Activated T-cell treated with anti-CD3 and anti-CD28 coated beads for 1 hour (primary cell): ENCODE results near the gene FGFBP2.
"Not testable (repeated sequence)": the region's sequence is repeated elsewhere in the genome, so short reads cannot be mapped to it uniquely, and the experiment has no call there.

Experiments used
- DNase-seq: peaks from one replicate; pipeline ENCODE4 v3.0.0-alpha.2; 2020; ENCODE audit warnings: low read depth

The FGFBP2 gene

DNA sequence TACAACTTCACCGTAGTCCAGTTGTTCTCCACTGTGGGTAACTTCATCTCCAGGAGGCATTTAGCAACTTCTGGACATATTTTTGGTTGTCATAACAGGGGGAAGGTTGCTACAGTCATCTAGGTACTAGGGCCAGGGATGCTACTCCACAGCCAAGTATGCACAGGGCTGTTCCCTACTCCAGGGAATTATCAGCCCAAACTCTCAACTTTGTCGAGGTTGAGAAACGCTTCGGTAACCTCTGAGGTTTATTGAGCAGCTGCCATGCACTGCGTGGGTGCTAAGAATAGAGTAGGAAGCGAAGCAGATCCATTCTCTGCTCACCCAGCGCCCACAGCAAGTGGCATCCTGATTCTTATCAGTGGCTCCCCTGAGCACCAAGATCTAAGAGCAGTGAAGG lies 32.7 kb downstream of the FGFBP2 start:
- no peak for DNase-seq

DNA sequence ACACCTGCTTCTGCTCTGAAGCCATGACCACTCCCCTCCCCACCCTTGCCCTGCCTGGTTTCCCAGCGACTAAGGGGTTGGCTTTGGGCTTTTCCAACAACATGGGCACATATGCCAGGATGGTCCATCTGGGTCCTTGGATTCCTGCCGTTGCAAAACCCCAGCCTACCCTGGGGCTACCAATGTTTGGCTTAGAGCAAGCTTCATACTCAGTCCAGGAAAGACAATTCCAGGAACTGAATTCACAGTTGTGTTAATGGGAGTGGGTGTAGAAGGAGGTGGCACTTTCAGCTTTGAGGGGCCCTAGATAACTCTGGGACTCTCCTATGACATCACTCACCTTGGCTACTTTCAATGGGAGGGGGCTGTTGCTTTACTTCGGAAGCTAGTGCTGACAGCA lies 33.4 kb downstream of the FGFBP2 start:
- DNase-seq: no peak

DNA sequence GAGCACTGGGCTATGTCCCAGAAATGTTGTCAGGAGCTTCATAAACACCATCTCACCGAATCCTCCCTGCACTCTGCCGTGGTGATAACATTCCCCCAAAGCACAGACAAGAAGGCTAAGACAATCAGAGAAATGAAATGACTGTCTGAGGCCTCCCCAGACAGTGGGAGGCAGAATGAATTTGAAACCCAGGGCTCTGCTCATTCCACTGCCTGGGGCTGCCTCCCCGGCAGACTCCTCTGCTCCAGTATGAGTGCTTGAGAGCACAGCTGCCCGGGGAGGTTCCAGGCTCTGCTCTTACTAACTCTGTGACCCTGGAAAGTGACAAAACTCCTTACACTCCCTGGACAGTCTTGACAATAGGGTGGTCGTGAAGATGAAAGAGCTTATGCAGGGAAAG lies 34.1 kb downstream of the FGFBP2 start:
- no peak for DNase-seq

DNA sequence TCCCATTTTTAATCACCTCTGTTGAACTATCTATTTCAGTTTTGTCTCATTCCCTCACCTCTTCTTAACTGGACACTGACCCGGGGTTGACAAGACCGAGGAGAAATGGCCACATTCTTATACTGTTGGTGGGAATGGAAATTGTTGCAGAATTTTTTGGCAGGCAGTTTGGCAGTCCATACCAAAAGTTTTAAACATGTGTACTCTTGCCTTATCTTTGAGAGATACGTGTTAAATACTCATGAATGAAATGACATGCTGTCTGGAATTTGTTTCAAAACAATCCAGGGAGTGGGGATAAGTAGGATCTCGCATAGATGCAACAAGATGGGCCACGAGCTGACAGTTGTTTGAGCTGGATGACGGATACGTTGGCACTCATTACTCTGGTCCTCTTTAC lies 36.5 kb downstream of the FGFBP2 start:
- no peak for DNase-seq

DNA sequence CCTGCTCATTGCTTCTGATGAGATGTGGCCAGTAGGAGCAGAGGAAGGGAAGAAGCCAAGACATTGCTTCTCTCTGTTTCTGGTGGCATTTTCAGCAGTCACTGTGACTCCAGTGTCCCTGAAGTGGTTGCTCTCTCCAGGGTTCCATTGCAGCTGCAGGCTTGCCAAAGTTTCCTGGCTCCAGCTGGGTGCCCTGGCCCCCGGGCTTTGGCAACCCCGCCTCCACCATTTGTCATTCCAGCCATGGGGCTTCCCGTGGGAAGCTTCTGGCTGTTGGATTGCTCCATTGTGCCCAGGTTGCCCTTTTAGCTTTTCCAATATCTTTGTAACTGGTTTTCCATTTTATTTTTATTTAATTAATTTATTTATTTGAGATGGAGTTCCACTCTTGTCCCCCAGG lies 37.1 kb downstream of the FGFBP2 start:
- DNase-seq: no peak

DNA sequence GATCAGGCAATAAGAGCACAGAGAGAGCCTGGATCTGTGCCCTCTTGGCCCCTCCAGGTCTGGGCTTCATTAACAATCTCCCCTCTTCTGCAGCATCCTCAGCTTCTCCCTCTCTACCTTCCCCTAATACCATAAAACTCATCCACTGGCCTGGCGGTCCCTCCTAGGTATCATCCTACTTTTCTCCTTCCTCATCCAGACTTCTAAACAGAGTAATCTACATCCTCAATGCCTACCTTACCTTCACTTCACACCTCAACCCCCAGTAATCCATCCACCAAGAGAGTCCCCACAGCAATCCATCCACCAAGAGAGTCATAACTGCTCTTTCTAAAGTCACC lies 41.4 kb downstream of the FGFBP2 start:
- no peak for DNase-seq

DNA sequence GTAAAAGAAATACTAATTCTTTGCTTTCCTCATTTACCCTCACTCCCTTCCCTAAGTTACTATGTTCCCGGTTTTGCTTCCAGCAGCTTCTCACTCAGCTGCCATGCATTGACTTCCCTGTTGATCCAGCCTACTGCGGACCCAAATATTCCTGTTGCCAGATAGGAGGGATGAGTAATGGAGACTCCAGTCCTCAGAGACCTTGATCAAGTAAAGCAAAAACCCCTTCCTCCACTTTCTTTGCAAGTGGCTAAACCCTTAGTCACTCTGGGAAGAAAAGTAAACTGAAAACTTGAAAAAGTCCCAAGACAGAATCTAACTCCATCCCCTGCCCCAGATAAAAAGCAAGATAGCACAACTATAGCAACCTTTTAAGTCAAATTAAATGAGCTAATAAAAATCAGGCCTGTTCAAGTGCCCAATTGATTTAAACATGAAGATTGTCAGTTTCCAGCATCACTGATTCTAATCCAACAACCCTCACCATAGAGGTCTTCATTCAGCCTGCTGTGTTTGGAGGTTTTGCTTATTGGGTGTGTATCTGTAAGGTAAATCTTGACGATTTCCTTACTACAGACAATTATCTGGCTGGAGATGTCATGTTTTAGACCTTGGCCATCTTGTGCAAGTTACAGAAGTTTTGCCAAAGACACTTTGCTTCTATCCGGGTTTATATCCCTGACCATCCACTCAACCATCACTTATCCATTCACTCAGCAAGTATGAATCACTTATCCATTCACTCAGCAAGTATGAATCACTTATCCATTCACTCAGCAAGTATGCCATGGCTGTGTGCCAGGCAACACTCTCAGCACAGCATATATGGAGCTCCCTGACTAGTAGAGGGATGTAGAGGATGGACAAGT lies 42.0 kb downstream of the FGFBP2 start:
- DNase-seq: no peak

DNA sequence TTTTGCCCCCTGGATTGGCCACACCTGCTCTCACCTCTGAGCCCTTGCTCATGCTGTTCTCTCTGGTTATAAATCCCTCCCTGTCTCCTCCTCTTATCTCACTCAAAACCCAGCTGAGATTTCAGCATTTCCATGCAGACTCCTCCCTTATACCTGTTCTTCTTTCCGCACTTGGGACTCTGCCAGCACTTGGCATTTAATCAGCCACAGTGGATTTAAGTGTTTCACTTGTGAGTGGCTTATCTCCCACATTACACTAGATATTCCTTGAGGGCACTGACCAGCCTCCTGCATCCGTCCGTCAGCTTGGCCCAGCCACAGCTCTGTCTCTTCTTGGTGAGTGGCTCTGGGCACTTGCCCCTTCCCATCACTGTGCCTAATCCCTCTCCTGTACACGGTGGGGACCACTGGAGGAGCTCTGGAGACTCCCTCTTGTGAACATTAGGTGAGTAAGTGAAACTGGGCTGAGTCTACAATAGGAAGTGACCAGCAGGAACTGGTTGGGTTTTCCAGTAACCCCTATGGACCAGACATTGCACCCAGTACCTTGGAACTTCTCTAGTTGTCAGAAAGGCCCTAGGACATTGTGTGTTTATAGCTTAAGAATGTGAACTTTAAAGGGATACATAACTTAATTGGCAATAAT lies 44.4 kb downstream of the FGFBP2 start:
- DNase-seq: no peak

DNA sequence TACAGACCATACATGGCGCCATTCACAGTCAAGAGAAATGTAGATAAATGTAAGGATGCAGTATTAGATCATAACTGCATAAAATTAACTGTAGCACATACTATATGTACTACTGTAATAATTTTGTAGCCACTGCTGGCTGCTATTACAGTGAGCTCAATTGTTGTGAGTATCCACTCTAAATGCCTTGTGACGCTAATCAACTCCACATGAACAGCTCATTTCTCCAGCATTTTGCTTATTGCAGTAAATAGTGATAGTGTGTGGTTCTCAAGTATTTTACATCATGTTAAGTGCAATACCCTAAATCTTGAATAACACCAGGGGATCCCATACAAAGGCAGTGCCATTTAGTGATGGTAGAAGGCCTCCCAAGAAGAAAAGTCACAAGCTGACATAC lies 45.7 kb downstream of the FGFBP2 start:
- DNase-seq: no peak

DNA sequence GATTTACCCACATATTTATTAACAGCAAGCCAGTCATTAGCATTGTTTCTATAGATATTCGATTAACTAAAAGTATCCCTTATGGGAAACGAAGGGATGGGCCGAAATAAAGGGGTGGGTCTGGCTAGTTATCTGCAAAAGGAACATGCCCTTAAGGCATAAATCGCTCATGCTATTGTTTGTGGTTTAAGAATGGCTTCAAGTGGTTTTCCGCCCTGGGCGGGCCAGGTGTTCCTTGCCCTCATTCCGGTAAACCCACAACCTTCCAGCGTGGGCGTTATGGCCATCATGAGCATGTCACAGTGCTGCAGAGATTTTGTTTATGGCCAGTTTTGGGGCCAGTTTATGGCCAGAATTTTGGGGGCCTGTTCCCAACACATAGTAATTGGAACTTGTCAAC lies 46.6 kb downstream of the FGFBP2 start:
- not testable (repeated sequence) for DNase-seq

DNA sequence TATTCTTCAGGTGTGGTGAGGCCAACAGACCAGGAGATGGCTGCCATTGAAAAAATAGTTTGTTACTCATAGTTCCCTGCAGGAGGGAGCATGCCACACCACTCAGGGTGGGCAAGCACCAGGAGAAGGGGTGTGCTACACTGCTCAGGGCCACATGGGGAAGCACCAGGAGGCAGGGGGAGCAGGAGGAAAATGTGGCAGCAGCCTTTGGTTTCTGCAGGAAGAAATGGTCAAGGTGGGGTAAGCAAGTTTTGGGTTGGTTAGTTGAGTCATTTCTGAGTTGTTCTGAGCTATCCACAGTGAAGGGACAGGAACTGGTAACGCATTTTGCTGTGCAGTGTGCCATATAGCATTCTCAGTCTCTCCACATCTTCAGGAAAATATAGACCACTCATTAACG lies 48.2 kb downstream of the FGFBP2 start:
- DNase-seq: no peak

DNA sequence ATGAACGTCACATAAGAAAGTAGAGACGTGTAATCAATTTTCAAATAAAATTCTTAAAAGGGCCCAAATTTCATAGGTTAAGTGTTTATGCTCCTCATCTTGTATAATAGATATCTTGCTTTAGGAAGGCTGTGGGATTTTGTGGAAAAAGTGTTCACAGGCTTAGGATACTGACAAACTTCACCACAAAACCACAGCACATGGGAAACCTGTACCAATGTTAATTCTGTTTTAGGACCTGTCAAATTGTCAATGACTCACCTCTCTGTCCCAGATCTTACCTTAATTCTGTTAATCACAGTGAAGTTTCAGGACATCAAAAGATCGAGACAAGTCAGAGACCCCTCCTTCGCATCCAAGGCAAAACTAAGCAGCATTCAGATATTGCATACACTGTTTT lies 48.7 kb downstream of the FGFBP2 start:
- no peak for DNase-seq

DNA sequence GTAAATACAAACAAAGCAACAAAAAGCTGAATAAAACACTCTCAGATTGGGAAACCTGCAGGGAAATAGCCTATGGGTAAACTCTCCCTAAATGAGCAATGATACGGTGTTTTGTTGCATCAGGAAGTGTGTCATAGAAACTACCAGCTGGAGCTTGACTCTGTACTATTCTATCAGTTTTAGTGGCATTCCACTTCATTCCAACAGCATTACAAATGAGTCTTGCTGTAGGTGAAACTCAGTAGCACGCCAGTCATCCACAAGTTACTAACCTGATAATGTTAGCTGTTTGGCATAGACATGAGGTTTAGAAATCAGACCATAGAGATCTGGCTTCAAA lies 49.4 kb downstream of the FGFBP2 start:
- no peak for DNase-seq

DNA sequence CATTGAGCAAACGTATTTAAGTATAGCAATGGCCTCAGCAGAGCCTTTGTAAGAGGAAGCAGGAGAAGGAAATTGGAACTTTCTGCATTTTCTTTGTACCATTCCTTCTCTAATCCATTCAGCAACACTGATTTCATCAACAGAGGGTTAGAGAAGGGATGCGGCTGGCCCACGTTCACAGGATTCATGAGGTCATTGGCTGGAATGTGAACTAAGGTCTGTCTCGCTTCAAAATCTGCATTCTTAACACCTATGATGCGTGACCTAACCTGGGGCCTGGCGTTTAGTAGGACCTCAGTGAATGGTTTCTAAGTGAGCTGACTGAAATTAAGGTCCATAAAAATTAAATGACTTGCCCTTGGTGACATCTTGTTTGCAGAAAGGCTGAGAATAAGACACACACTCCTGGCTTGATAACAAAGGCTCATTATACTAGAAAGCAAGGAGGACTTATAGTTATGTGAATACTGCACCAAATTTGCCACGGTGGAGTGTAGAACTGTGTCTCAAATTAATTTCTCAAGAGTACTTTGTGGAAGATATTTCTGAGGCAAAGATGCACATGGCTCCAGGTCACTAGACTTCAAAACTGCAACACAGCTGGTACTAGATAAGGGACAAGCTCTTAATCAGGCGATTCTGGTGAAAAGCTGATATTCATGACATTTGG lies 49.9 kb downstream of the FGFBP2 start:
- DNase-seq: no peak

DNA sequence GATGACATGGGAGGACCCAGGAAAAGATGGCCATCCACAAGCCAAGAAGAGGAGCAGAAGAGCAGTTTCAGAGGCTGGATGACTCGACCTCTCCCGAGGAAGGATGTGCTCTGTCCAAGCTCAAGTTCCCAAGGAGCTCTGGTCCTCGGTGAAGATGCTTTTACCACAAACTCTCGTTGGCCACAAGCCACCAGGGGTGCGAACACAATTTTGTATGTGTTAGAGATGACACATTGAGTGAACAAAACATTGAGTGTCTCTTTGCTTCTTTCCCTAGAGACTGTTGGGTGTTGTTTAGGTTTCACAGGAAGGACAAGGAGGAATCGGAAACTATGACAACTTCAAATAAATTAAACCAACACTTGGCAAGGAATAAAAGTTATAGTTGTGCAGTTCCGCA lies 50.7 kb downstream of the FGFBP2 start:
- DNase-seq: no peak
